EL (cell line): ENCODE results near the gene BCL10.

Experiments
- DNase-seq: peaks from one replicate; pipeline ENCODE4 v3.0.0-alpha.2; 2016

Gene BCL10

DNA sequence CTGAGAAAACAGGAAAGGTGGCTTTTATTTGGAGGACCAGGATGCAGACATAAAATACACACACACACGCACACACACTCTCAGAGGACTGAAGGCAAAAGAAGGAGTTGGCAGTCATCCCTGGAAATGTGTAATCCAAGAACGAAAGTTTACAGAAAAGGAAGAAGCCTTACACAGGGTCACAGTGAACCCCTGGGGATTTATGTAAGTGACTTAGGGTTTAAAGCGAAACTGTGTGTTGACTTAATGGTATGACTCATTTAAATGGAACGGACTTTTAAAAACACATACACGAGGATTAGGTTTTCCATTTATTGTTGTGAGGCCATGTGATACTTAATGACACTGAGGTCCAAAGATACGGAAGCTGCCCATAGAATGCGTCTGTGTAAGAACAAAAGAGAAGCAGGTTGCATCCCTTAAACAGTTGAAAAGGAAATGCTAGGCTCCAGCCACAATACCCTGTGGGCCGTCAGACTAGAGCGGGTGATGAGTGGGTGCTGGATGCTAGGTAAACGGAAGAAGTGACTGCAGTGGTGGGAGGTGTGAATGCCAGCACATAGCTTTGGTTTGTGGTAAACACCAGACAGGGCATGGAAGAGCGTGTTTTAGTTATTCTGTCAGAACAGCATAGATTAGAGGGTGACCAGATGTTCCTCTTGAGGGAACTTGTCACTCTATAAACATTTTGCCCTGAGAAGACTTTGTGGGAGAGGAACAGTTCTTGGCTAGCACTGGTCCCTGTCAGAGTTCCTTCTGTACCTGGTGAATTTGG, 21.6 kb upstream of the BCL10 start:
- DNase-seq, result peak; percentile 99

DNA sequence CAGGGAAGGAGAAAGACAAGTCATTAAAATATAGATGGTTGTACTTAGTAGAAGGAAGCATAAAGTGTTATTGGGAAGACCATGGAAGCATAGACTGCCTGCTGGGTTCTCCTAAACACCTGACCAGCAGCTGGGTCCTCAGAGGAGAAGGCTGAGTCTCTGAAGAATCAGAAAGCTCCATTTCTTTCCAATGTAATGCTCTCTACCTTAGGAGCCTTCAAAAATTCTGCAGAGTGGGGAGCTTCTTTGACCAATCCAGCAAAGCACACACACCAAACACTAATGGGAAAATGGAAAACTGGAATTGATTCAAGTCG, 21.1 kb upstream of the BCL10 start:
- no peak for DNase-seq

DNA sequence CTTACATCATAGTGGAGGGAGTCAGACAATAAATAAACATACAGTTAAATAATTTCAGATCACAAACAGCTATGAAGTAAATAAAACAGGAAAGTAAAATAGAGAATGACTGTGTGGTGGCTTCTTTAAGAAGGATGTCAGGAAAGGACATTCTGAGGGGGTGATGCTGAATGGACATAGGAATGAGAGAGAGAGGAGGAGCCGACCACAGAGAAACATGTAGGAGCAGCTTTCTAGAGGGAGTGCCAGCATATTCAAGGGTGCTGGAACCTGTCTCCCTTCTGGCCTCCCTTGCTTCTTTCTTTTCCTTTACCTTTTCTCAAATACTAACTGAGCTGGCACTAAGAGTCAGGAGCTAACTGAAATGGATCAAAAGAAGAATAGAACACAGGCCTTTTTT, 20.5 kb upstream of the BCL10 start:
- peak; percentile 61 for DNase-seq

DNA sequence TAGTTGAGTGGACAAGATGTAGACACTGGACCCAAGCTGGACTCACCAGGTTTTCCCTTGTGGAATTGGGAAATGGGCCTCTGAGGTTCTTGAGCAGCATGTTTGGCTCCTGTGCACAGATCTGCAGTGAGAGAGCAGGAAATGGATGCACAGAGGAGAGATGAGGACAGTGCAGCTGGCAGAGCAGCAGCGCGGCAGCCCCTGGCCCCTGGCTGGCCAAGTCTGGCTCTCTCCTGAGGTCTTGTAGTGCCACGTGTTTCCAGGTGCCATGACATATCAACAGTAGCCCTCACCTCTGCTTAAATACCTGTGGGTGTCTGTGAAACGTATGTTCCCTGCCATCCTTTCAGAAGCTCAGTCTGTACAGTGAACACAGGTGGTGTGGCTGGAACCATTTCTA, 19.2 kb upstream of the BCL10 start:
- DNase-seq, result no peak

DNA sequence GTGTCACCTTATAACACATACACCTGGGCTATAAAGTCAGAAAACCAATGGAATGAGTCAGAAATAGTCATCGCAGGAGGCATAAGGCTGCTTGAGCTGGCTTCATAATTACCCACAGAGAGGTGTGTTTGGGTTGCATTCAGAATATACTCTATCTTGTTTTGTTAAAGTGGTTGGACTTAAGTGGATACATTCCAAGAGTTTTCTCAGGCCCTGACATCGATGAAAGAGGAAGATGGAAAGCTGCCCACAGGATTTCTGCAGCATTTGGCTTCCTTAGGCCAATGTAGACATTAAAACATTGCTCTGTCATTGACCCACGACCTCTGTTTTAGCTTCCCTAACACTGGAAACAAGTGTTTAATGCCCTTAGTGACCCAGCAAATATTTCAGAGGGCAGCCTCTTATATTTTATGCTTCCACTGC, 18.6 kb upstream of the BCL10 start:
- DNase-seq, result peak; percentile 33

DNA sequence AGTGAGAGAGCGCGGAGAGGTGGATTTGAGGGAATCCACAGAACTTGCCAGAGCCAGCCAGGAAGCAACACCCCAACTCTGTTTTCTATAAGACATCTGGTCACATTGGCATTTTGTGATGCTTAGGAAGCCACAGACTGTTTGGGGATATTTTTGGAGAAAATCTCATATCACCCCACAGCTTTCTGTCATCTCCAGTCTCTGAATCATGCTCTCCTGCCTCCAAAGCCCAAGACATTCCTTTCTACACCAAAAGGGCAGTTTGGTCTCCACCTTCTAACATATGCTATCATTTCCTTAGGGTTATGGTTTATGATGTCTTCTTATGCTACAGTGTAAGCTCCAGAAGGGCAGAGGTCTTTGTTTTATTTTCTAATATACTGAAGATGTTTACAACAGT, 14.4 kb upstream of the BCL10 start:
- peak; percentile 60 for DNase-seq

DNA sequence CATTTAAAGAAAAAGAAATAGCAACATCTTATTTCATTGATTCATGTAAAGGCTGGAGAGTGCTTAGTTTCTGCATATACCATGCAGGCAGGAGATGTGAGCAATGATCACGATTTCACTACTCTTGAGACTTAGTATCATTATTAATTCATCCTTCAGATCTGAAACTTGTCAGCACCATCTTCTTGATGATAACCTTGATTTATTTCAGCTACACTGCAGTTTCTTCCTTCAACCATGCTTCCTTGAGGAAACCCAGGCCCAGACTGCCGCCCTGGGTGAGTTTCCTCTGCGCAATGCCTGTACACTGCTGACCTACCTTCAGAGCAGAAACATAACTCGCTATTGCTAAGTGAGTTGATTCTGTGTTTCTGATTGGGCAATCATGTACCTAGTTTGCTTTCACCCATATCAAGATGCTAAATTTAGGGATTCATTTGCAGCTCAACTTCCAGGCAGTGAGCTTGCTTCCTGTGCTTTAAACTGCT, 13.5 kb upstream of the BCL10 start:
- no peak for DNase-seq

DNA sequence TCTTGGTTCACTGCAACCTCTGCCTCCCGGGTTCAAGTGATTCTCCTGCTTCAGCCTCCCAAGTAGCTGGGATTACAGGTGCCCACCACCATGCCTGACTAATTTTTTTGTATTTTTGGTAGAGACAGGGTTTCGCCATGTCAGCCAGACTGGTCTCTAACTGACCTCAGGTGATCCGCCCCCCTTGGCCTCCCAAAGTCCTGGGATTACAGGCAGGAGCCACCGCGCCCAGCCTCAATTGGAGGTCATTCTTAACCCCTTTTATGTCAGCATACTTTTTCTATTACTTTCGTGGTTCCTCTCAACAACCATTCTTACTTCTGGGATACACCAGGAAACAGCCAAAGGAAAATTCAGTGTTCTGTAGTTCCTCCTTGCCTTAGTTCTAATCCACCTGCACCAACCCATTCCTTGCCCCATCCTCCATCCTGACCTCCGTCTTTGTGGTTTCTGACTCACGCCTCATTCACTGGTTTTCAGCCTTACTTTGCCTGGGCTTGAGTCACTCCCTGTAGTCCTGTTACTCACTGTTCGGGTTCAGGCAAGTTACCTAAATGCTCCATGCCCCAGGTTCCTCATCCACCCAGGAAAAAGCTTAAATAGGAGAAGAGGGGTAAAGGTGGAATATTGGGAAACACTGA, 12.9 kb upstream of the BCL10 start:
- DNase-seq, result peak; percentile 95

DNA sequence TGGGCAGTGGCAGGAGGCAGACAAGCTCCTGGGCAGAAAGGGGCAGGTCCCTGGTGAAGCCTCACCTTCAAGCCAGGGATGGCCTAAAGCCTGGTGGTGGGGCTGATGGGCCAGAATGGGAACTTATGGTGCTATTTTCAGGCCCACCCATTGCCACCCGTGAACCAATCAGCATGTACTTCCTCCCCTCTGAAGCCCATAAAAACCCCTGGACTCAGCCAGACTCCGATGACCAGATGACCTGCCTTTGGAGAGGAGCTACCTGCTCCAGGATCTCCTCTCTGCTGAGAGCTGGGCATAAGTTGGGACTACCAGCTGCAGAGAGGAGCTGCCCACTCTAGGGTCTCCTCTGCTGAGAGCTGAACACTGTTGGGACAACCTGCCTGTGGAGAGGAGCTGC, 7.8 kb upstream of the BCL10 start:
- DNase-seq, result no peak

DNA sequence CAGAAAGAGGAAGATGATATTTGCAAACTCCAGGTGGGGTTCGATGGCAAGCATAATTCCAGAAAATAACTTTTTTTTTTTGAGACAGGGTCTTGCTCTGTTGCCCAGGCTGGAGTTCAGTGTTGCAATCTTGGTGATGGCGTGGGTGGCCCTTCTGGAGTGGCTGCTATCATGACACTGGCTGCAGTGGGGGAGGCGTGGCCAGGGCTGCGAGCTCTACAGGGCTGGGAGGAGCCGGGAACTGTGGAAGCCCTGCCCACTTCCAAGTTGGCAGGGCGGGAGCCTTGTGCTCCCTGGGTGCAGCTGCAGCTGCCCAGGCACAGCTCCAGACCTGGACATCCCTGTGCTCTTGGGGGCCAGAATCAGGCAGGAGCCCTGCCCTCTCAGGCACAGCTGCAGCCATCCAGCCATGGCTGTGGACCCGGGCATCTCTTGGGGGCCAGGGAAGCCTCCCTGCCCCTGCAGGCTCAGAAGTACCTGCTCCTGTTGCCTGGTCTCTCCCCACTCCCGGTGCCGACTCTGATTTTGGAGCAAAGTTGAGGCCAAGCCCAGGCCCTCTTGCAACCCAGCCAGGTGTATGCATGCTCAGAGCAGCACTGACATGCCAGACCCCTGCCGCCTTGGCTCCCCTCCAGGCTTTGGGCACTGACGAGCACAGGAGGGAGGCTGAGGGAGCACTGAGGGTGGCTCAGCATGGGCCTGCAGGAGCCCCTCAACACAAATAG, 7.2 kb upstream of the BCL10 start:
- no peak for DNase-seq

DNA sequence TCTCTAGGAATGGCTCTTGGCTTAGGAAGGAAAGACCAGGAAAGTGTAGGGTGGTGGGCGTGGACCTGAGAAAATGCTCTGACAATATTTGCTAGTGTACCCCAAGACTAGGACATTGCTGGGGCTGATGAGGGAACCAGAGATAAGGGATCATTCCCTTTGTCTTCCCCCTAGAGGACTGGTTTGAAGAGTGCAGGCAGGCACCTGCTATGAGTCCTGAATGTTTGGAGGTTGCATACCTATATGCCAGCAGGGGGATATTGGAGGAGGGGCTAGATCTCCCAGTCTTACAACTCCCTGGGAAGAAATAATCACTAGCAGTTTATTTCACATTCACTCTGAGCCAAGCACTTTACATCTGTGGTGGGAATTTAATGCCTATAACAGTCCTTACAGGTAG, 6.0 kb upstream of the BCL10 start:
- DNase-seq, result no peak

DNA sequence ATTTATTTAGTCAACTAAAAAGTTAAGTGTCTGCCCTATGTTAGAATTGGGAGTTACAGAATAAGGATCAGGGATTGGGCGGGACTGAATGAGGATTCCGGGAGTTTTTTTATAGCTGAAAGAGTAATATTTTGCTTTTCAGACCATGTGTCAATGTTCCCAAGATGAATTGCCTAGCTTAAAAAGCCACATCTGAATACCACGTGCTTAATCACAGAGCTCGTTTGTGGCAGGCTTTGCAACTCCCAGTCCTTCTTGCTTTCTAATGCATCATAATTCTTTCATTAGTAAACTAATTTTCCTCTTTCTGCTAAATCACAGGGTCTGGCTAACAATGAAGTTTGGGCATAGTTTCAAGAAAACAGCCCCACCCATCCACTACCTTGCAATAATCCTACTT, 4.2 kb upstream of the BCL10 start:
- no peak for DNase-seq

DNA sequence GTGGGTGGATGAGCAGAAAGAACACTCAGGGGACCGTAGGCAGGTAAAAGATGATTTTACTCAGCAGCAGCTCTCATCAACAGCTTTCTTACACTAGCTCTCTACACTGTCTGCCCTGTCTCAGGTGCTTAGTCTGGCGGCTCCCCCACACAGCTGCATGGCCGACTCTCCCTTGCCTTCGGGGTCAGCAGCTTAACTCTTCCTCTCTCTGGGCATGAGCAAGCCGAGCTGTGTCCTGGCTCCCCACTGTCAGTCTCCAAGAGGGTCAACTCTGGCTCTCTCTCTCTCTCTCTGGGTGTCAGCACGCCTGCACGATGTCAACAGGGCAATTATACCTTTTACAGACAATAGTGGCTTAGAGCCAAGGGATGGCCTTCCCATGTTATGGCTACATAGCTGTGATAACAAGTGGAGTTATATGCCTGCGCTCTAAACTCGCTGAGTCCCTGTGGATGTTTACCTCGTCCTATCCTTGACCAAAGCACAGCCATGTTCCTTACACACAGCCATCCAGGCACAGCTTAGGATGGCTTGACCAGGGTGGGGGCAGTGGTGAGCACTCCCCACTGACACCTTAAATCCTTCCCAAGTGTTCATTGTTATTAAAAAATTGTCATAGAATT, 3.1 kb upstream of the BCL10 start:
- no peak for DNase-seq

DNA sequence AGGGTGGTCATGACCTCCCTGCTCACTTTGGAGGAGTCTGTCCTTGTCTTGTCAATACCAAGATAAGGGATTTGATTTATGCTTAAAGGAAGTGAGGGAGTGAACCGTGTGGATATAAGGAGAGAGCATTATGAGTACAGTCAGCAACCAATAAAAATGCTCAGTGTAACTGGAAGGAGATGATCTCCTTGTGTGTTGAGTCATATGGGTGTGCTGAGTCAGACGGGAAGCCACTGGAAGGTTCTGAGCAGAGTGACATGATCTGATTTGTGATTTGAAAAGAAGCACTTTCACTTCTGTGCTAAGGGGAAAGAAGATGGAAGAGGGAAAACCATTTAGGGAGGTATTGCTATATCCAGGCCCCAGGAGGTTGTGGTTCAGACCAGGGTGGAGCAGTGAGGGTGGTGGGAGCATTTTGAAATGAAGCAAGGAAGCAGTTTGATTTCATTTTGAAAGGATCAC, 2.5 kb upstream of the BCL10 start:
- DNase-seq, result peak; percentile 96

DNA sequence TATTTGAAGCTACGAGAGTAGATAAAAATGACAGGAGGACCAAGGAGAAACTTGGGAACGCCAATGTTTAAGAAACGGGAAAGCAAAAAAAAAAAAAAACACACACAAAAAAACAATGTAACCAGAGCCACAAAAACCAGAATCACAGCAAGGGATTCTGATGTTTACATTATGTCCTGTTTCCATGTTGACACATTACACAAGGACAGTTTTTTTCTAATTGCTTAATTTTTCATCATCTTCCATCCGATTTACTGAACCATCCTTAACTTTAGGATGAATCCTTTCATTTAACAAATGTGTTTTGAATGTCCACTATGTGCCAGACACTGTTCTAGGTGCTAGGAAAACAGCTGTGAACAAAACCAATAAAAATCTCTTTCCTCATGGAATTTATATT, 1.4 kb upstream of the BCL10 start:
- DNase-seq, result no peak

DNA sequence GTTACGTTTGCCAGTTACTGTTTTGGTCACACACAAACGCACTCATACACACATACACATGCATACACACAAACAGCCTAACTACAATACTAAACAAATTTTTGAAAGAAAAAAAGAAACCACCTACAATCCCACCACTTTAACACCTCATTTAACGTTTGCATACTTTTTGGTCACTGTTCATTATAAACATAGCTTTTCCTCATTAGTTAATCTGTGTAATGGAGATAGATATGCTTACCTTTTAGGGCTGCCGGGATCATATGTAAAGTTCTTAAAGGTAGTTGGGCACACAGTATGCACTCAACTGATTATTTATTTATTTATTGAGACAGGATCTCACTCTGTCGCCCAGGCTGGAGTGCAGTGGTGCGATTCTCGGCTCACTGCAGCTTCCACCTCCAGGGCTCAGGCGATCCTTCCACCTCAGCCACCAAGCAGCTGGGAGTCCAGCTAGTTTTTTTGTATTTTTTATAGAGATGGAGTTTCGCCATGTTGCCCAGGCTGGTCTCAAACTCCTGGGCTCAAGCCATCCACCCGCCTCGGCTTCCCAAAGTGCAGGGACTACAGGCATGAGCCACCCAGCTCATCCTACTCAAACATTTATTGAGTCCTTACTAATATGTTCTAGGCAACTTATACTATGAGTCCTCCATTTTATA, 677 bp upstream of the BCL10 start:
- DNase-seq, result no peak

DNA sequence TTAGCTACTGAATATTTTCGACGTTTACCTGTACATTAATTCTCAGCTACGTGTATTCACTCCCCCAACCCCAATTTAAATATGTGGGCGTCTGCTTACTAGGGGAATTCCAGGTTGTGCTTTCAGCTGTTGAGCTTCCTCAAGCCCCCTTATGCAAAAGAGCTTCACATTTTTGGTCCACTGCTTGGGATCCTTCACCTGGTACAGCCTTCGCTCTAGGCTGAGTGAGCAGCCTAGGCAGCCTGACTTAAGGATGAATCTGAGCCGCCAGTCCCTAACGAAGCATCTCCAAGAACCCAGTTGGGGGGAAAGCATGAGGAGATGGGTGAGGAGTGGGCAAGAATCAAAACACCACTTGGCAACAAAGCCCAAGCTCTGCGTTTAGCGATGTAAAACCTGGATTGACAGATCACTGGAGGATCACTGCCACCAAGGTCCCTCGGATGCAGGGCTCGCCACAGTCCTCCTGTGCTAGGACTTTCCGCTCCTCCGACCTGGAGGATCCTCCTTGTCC, 674 bp downstream of the BCL10 start:
- no peak for DNase-seq

DNA sequence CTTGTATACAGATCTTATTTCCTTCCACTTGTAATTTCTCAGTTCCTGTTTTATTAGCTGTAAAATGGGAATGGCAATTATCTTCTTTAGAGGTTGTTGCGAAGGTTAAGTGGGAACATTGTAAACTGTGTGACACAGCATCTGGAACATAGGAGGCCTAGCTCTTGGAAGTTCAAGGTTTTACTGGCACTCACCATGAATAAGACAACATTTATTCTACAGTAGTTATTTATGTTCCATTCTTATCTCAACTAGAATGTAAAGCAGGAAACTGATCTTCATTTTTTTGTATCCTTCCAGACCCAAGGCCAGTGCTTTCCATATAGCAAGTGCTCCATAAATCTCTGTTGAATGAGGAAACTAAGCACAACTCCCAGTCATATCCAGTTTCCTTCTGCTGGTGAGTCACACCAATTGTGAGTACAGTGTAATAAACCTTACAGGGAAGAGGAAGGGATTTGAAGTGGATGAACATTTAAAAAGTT, 1.4 kb downstream of the BCL10 start:
- peak; percentile 79 for DNase-seq

DNA sequence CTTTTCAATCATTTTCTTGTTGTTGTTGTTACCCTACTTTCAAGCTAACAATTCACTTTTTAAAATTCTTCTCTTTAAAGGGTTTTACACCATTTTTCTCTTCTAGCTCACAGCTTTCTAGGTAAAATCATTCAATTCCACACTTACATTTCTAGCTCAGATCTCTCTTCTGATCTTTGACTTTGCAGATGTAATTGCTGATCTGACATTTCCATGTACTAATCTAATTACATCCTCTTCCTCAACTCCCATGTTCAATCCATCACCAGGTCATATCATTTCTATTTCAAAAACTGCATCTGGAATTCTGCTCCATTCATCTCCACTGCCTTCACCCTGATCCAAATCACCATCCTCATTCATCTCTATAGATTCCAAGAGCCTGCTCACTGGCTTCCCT, 3.0 kb downstream of the BCL10 start:
- DNase-seq, result no peak

DNA sequence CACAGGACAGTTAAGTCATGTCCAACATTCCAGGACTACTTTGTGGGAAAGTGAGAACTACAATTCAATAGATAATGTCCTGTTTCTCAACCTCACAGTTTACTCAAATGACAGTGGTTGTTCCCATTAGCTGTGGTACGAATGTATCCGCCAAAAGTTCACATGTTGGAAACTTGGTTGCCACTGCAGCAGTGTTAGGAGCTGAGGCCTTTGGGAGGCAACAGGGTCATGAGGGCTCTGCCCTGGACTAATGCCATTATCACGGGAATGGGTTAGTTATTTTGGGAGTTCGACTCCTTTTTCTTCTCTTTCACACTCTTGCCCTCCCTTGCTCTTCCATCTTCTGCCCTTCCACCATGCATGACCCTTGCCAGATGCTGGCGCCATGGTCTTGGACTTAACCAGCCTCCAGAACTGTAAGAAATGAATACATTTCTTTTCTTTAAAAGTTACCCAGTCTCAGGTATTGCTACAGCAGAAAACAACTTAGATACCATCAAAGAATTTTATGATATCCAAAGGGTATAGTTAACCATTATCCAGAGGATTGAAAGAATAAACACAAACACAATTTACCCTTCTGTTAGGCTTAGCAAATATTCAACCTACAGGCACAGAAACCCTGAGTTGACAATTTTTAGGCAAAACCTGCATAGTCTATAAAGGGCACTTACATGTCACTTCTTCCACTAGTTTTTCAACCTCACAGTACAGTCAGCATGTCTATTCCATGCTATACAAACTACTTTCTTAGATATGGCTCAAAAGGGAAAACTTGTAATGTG, 7.4 kb downstream of the BCL10 start:
- DNase-seq, result no peak

DNA sequence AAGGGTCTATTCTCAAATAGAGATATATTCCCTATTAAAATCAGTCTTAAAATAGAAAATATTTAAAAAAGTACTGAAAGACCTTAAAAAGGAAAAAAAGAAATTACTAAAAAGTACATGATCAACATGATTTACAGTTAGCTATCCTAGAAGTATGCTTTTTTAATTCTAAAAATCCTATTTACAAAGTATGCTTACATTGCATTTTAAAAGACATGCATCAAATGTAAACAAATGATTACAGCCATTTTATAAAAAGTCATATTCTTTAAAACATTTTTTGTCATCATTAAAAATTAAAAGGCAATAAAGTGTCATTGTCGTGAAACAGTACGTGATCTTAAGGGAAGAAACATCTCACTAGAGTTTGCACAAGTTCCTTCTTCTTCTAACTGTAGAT, 9.1 kb downstream of the BCL10 start:
- no peak for DNase-seq

DNA sequence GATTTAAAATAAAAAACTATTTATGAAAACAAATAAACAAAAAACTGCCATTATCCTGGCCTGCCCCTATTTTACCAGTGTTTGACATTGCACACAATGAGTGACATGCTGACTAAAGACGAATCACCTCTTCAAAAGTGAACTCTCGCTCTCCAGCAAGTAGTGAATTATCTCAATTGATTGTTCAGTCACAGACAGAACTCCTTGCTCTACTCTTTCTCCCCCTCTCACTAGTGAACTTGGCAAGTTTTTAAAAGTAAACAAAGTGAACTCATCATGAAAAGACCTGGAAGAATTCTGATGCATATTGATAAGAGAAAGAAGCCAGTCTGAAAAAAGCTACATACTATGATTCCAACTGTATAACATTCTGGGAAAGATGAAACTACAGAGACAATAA, 12.3 kb downstream of the BCL10 start:
- peak; percentile 19 for DNase-seq
